ENCODE data around the gene CPN2.

DNA sequence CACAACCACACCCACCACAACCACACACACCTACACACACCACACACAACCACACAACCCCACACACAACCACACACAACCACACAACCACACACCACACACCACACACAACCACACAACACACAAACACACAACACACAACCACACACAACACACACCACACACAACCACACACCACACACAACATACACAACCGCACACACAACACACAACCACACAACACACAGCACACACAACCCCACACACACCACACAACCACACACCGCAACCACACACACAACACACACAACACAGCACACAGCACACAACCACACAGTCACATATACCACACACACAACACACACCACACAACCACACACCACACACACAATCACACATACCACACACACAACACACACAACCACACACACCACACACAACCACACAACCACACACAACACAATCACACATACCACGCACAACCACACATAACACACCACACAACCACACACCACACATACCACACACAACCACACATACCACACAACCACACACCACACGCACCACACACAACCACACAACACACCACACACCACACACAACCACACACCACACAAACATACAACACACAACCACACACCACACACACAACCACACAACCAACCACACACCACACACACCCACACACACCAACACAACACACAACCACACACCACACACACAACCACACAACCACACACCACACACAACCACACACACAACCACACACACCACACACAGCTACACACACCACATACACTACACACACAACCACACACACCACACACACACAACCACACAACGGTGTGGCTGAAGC lies 23.7 kb downstream of the CPN2 start:
- no peak for TF ChIP-seq POLR2A (IDR thresholded peaks at IDR 0.05)
- TF ChIP-seq CTCF (IDR thresholded peaks at IDR 0.05): no peak
- TF ChIP-seq POLR2AphosphoS5 (IDR thresholded peaks at IDR 0.05): no peak

Data from transverse colon (tissue), 4 donors.